Measurements from ENCODE around the gene NTMT1.
"Not testable (repeated sequence)": the region's sequence is repeated elsewhere in the genome, so short reads cannot be mapped to it uniquely, and the experiment has no call there.

NTMT1 gene

DNA sequence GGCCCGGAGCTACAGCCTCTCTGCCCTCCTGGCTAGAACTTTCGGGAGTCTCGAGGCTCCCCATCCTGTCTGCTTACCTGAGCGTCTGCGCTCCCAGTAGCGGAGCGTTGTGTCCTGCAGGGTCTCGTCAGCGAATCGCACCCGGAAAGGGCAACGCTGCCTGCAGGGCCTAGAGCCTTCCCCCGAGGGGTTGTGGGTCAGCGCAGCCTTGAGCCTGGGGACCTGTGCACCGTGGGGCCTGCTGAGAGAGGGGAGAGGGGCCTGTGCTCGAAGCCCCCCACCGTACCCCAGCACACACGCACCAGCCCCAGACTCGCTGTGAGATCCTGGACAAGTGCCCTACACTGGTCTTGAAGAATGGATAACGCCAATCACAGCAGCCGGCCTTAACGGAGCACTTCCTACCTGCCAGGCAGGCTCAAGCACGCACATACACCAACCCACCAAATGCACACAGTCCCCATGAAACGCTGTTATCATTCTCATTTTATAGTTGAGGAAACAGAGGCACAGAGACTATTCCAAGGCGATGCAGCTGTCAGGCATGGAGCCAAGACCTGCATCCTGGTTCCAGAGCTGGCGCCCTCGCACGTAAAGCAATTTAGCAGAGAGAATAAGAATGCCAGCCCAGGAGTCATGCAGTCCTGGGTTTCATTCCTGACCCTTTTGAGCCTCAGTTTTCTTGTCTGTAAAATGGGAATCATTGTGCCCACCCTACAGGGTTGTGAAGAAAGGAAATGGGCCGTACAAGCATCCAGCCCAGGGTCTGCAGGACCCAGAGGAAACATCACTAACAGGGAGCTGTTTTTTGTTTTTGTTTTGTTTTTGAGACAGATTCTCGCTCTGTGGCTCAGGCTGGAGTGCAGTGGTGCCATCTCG lies 10.3 kb upstream of the NTMT1 start:
- no peak for DNase-seq (ENCODE audit: low read depth, low spot score)

DNA sequence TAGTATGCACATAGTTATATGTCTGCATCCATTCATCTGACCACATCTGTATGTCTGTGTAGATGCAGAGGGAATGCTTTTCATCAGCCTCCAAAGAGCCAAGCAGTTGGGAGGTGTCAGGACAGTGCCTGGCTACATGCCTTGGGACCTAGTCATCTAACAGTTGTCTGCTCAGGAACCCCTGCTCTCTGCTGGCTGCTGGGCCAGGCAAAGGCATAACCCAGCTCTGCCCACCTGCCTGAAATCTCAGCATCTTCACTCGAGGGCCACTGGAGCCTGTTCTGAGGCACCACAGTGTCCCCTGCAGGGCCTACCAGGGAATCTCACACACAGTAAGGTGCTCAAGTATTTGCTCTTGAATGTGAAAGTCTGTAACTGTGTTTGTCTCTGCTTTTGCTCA lies 8.8 kb upstream of the NTMT1 start:
- no peak for DNase-seq (ENCODE audit: low read depth, low spot score)

DNA sequence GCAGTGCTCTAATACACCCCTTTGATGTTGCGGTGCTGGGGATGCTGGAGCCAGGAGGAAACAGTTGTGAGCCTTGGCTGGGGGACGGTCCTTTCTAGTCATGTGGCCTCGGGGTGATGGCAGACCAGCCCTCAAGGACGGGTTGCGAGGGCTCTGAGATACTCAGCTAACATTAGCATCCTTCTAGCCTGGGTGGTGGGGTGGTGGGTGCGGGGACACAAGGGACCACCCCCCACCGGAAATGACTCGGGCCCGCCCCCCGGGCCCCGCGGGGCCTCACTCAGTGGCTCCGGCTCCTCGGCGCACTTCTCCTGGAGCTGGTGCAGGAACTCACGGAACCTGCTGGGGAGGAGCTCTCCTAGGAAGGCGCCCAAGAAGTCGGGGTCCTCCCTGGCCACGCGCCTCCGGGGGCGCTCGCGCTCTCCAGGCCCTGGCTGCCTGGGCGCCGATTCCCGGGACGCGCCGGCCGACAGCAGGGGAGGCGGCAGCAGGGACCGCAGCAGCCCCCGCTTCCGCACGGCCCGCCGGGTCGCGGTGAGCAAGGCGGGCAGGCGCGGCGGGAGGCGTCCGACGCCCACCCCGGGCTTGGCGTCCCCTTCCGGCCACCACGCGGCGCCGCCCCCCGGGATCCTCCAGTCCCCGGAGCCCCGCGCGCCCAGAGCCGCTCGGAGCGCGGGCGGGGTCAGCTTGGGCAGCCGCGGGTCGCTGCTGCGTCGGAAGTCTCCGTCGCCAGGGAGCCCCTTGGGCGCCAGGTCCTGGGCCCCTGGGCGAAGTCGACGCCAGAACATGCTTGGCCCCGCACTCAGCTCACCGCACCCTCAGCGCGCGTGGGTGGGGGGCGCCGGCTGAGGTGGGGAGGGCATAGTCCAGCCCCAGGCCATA lies 5.9 kb upstream of the NTMT1 start:
- no peak for DNase-seq (ENCODE audit: low read depth, low spot score)

DNA sequence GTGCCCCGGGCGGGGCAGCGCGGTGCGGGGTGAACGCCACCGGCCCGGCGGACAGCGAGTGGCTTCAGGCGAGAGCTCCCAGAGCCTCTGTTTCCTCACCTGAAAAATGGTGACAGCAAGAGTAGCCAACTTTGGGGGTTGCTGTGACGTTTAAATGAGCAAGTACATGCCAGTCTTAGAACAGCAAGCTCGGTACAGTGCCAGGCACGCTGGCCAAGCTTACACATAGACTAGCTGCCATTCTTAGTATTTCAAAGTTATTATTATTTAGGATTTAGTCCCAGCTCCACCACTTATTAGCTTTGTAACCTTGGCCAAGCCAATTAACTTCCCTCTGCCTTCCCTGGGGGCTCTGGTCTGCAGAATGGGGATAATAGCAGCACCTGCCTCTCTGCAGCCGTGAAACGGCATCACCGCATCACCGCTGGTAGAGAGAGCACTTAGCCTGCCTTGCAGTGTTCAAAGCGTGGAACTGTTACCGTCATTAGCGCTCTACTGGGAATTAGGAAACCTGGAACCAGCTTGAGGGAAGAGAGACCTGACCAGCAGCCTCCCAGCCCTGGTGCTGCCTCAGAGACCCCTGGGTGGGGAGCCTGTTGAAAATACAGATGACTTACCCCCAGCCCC lies 5.2 kb upstream of the NTMT1 start, which contains the start of gene C9orf50:
C9orf50 (minus strand) TSS at position 433 of the 627 bp plus-strand sequence. CDS start 527 bp downstream, outside the sequence.
- no peak for DNase-seq (ENCODE audit: low read depth, low spot score)

DNA sequence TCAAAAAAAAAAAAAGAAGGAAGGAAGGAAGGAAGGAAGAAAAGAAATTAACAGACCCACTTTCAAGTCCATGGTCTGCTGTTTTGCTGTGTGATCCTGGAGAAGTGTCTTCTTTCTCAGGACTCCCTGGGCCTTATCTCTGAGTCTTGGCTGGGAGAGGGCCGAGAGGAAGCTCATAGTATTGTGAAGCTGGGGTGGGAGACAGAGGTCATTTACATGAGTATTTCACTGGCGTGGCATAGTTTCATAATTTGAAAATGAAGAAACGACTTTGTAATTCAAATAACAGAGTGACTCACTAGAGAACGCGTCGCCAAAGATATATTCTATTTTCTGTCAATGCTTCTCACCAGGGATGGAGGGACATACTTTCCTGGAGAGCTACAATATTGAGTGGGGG lies 2.6 kb upstream of the NTMT1 start:
- no peak for DNase-seq (ENCODE audit: low read depth, low spot score)

DNA sequence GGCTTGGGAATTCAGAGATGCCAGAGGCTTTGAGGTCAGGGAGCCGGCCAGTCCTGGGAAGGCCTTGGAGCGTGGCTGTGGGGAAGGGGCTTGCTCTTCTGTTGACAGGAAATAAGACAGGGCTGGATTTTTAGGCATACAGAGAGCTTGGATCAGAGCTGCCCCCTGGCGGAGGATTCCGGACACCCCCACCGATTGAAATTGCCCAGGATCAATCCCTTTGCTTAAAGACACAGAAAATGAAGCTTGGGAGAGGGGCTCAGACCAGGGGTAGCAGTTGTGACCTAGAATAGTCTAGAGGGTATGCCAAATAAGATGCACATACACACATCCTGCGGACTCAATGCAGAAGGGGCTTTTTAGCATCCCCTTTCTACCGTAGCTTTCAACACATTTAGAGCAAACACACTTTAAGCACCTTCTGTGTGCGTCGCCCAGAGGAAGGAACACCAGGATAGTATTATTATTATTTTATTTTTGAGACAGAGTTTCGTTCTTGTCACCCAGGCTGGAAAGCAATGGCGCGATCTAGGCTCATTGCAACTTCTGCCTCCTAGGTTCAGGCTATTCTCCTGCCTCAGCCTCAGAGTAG lies 1.7 kb upstream of the NTMT1 start:
- peak; percentile 40 for DNase-seq (ENCODE audit: low read depth, low spot score)

DNA sequence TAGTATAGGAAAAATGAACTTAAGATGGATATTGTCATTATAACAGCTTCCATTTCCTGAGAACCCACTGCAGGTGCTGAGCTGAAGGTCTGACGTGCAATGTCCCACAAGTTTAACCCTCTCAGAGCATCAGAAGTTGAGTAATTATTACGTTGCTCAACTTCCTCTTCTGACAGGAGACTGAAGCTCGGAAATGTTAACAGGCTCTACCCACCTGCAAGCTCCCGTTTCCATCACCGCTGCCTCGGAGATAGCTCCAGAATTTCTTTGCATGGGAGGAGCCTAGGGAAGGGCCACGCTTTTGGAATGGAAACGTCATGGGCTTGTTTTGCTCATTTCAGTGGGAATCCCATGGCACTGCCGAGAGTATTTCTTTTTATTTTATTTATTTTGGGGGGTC lies 1.0 kb upstream of the NTMT1 start:
- DNase-seq (ENCODE audit: low read depth, low spot score): no peak

DNA sequence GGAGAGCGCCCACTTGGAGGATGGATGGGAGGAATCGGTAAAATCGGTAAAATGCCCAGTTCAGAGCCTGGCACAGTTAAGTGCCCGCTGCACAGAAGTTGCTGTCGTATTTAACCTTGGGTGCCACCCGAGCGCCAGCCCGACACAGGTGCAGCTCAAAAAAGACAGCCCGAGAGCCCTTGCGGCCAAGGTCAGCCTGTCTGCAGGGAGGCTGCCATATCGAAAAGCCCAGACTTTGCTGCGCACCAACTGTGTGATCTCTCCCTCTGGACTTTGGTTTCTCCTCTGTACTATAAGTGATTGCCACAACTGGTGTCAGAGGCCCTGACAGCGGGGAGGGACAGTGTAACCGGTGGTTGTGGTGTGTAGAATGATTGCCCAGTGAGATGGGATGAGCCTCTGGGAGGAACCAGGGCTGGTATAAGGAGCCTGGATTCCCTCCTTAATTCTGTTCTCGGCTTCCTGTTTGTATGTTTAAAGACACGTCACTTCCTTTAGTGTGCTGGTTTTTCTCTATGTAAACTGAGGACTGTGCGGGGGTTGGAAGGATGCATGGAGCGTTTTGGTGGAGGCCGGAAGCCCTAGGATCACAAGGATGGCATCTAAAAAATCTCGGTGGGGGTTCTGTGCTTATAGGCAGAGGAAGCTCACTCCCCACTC lies 792 bp downstream of the NTMT1 start:
- DNase-seq (ENCODE audit: low read depth, low spot score): no peak

DNA sequence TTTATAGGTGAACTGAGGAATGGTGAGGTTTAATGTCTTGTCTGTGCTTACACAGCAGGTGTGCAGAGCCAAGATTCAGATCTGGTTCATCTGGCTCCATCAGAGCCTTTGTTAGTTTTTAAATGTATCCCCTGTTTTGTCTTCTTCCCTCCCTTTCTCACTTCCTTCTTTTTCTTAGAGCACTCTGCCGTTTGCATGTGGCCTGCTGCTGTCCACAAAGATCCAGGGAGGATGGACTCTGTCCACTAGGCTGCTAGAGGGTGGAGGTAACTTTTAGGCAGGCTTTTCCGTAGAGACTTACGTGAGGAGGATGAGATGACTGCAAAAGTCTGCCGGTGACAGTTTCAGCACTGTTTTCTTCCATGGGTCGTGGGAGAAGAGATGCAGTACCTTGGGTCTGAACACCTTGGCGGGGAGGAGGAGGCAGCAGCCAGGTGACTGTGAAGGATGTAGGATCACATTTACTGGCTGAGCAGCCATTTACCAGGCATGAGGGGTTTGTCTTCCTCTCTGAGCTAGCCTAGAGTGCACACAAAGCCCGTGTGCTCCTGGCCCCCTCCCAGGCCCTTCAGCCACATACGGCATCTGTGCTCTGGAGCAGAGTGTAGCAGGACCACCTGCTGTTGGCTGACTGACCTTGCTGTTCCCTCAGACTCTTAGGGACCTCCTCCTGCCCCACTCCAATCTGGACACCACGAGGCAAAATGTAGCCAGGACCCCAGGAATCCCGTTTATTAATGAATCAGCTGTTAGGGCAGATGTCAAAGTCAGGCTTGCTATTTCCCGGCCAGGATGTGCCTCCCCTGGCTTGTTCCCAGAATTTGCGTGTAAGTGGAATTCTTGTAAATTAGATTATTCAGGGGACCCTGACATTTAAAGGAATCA lies 1.8 kb downstream of the NTMT1 start:
- DNase-seq (ENCODE audit: low read depth, low spot score): no peak

DNA sequence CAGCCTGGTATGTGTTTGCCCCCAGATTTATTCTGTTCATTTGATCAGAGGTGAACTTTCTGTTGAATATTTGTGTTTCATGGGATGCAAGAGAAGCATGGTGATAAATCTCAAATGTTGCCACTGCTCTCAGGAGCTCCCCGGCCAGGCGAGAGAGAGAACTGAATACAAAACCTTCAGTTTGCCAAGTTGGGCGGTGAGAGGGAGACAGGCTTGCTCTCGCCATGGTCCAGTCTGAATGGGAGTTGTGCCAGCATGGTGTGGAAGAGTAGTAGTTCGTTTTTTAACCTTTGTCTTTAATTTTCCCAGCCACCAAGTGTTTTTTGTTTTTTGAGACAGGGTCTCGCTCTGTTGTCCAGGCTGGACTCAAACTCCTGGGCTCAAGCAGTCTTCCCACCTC lies 2.7 kb downstream of the NTMT1 start:
- no peak for DNase-seq (ENCODE audit: low read depth, low spot score)

DNA sequence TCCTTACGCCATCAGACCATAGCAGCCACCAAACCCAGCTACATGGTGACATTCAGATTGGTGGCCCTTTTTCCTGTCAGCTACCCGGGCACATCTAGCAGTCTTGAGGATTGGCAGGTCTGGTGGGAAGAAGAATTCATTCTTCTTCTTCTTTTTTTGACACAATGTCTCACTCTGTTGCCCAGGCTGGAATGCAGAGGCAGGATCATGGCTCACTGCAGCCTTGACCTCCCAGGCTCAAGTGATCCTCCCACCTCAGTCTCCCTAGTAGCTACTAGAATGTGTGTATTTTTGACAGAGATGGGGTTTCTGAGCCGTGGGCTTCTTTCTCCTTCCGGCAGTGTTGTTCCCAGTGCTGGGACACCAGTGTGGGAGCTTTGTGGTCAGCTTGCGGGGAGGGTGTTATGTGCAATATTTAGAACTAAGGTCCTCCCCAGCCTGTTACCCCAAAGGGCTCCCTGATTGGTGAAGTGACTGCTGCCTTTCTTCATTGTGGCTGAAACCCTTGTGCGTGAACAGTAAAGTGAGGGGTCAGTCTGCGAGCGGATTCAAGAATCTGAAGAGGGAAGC lies 3.4 kb downstream of the NTMT1 start:
- no peak for DNase-seq (ENCODE audit: low read depth, low spot score)

DNA sequence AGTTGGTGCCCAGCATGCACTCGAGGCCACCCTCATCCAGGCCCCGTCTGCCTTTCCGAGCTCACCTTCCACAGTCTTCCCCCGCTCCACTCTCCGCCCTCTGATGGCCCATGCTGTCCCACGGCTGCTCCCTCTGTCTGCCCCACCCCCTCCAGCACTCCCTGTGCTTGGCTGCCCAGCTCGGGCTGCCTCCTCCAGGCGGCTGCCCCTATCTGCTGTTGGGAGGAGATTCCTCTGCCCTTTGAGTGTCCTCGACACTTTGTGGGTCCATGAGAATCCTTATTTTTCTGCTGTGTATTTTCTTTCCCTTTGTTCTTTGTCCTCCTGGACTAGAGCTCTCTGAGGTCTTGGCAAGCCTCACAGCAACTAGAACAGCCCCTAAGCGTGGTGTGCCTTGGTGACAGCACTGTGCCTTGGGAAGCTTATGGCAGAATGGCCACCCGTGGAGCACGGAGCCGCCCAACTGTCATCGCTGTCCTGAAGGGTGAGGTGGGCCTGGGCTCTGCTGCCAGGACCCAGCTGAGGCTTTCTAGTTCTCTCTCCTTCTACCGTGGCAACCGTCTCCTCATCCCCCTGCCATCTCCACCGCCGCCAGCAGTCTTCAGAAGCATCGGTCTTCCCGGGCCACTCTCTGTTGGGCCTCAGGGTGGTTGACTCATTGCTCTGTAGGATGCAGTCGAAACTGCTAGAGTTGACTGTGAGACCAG lies 5.2 kb downstream of the NTMT1 start:
- no peak for DNase-seq (ENCODE audit: low read depth, low spot score)

DNA sequence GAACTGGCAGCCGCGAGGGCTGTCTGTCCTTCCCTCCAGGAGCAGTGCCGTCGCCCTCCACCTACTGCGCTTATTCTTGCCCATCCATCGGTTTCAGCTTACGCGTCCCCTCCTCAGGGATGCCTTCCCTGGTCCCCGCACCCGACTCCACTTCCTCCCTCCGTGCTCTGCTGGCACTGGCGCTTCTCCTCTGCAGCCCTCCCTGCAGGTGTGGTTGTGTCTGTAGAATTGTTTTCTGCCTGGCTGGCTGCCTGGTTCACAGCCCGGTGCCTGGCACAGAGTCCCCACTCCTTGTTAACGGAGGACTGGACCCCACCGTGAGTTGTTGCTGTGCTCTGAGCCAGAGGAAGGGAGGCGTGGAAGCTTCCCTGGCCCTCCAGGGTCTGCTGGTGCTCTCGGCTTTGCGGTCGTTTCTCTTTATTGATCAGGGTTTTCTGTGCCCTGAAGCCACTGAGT lies 5.7 kb downstream of the NTMT1 start:
- no peak for DNase-seq (ENCODE audit: low read depth, low spot score)

DNA sequence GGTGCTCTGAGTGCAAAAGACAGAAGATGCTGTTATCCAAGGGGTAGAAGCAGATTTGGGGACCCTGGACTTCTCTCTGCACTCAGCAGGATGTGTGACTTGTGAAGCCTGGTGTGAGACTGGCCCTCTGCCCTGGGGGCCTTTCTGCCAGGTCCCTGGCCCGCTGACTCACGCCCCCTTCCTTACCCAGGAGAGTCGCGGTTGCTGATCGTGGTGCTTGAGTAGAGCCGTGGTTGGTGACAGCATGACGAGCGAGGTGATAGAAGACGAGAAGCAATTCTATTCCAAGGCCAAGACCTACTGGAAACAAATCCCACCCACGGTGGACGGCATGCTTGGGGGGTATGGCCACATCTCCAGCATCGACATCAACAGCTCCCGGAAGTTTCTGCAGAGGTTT lies 6.5 kb downstream of the NTMT1 start:
- no peak for DNase-seq (ENCODE audit: low read depth, low spot score)

DNA sequence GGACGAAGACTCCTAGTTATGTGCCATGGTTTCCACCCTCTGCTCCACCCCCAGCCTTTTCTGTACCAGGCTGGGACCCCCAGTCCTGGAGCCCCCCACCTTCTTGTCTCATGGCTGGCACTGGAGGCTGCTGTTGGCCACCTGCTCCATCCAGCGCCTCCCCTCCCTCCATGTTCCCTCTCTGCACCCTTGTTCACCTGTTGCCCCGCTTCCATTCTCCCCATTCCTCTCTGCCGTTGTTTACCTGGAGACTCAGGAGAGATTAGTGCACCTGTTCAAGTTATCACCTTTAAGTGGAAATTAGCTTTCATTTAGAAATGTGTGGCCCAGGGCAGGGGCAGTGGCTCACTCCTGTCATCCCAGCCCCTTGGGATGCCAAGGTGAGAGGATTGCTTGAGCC lies 7.2 kb downstream of the NTMT1 start:
- DNase-seq (ENCODE audit: low read depth, low spot score): no peak

DNA sequence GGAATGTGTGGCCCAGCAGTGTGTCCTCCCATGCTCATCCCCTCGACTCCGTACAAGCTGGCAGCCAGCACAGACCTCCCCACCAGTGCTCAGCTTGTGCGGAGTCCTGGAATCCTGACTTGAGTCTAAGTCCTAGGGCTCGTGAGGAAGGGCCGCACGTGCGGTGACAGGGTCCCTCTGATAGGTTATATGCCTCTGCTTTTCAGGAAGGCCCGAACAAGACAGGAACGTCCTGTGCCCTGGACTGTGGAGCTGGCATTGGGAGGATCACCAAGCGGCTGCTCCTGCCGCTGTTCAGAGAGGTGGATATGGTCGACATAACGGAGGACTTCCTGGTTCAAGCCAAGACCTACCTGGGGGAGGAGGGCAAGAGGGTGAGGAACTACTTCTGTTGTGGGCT lies 7.9 kb downstream of the NTMT1 start:
- no peak for DNase-seq (ENCODE audit: low read depth, low spot score)

DNA sequence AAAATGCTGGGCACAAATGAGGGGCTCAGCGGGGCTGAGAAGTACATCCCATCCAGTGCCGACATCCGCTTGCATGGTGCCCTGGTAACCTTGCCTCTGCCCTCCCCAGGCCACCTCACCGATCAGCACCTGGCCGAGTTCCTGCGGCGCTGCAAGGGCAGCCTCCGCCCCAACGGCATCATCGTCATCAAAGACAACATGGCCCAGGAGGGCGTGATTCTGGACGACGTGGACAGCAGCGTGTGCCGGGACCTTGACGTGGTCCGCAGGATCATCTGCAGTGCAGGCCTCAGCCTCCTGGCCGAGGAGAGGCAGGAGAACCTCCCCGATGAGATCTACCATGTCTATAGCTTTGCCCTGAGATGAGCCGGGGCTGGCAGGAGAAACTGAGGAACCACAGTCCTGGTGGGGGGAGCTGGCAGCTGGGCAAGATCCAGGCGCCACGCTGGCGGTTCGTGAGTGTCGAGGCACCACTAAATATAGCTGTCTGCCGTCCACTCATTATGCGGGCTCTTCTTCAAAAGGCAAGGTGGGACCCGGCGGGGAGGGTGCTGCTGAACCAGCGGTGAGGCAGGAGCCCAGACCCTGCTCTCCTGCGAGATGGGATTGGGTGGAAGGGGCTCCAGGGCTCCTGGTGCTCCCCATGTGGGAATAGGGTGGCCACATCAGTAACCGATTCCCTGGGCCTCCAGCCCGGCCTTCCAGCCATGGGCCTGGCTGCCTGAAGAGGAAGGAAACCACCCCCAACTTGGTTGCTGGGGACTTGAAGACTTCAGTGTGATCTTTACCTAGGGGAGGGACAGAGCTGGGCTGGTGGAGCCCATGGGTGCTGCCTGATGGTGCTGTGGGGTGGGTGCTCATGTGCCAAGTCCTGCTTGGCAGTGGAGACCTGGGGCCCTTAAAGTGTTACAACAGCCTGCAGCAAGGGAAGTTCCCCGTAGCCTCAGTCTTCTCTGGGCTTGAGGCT lies 9.4 kb downstream of the NTMT1 start:
- DNase-seq (ENCODE audit: low read depth, low spot score): no peak

DNA sequence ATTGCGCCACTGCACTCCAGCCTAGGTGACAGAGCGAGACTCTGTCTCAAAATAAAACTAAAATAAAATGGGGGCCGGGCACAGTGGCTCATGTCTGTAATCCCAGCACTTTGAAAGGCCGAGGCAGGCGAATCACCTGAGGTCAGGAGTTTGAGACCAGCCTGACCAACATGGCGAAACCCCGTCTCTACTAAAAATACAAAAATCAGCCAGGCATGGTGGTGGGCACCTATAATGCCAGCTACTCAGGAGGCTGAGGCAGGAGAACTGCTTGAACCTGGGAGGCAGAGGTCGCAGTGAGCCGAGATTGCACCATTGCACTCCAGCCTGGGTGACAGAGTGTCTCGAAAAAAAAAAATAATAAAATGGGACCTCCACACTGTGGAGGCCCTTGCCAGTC lies 10.4 kb downstream of the NTMT1 start:
- DNase-seq (ENCODE audit: low read depth, low spot score): not testable (repeated sequence)
